ENCODE measurements around the gene RNF148.
"Not testable (repeated sequence)": the region's sequence is repeated elsewhere in the genome, so short reads cannot be mapped to it uniquely, and the experiment has no call there.

GRCh38 chr7:122679269-122679709 lies 23.4 kb downstream of the RNF148 start:
- TF ChIP-seq, protein P1, sequence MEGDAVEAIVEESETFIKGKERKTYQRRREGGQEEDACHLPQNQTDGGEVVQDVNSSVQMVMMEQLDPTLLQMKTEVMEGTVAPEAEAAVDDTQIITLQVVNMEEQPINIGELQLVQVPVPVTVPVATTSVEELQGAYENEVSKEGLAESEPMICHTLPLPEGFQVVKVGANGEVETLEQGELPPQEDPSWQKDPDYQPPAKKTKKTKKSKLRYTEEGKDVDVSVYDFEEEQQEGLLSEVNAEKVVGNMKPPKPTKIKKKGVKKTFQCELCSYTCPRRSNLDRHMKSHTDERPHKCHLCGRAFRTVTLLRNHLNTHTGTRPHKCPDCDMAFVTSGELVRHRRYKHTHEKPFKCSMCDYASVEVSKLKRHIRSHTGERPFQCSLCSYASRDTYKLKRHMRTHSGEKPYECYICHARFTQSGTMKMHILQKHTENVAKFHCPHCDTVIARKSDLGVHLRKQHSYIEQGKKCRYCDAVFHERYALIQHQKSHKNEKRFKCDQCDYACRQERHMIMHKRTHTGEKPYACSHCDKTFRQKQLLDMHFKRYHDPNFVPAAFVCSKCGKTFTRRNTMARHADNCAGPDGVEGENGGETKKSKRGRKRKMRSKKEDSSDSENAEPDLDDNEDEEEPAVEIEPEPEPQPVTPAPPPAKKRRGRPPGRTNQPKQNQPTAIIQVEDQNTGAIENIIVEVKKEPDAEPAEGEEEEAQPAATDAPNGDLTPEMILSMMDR (IDR thresholded peaks at IDR 0.05; ENCODE audit: low read depth, low read length): not testable (repeated sequence)
- TF ChIP-seq POLR2A (IDR thresholded peaks at IDR 0.05; ENCODE audit: extremely low read depth, insufficient read length); MYC (IDR thresholded peaks at IDR 0.05; ENCODE audit: low read depth, low read length): not testable (repeated sequence)
- TF ChIP-seq, protein P2, sequence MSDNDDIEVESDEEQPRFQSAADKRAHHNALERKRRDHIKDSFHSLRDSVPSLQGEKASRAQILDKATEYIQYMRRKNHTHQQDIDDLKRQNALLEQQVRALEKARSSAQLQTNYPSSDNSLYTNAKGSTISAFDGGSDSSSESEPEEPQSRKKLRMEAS (IDR thresholded peaks at IDR 0.05; ENCODE audit: low read depth, low read length): not testable (repeated sequence)
